ENCODE measurements around the gene PTPRK. TPM values are rescaled to one million over a fixed set of nuclear protein-coding genes. Genes with fewer than 3 reads are reported as not detected.

The PTPRK gene
- total and polyA plus RNA-seq, 2 donors (not counting 1 experiment from before 2014, with no cell fraction given), result 16.2 to 18.7 TPM

DNA sequence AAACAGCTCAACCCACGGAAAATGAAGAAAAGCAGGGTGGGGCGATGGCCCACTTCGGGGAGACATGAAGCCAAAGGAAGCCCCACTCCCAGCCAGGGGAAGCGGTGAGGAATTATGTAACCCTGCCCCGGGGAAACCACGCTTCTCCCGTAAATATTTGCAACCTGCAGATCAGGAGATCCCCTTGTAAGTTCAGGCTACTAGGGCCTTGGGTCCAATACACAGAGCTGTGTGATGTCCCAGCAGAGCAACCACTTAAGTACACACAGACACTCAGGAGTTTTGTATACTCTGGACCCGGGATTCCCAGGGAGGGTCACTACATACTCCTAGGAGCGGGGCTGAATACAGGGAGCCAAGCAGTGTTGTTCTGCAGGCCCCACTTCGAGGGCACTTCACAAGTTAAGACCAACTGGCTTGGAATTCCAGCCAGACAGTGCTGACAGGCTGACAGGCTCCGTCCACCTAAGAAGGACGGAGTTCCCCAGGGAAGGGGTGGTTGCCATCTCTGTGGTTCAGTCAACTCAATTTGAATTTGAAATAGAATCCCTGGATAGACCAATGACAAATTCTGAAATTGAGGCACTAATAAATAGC is 318.1 kb downstream of the PTPRK start:
- no peak overlapping the region for H3K4me3 ChIP-seq (ENCODE audit: control extremely low read depth in 1 of 5, extremely low read depth in 1 of 5, insufficient read depth in 1 of 5, low read depth in 2 of 5, low read length in 4 of 5)
- Mint-ChIP-seq H3K4me1 (peaks cover 26% of the 10 kb centered on the region), H3K27me3 (no peaks in the 10 kb centered on the region), H3K9me3 (ENCODE audit: insufficient read depth) (no peaks in the 10 kb centered on the region), H3K4me3 (no peak overlapping the region), H3K27ac (no peak overlapping the region)
- WGBS (ENCODE audit: insufficient coverage), result 90% methylated on average over 11 of the region's 12 CpGs
- POLR2A ChIA-PET, result no interaction called here
- intact Hi-C loops (cut with micrococcal nuclease), result no loop called here
- peaks cover 0 to 2% of the 10 kb centered on the region in 2 experiments for H3K36me3 ChIP-seq (replicated peaks in 1 of 2; ENCODE audit: control extremely low read depth in 1 of 2, control insufficient read depth in 1 of 2, extremely low read depth in 1 of 2, insufficient read depth in 2 of 2, low read length in 1 of 2)
- no peaks in the 10 kb centered on the region for H3K4me1 ChIP-seq (ENCODE audit: control insufficient read depth in 2 of 2, insufficient read depth in 2 of 2, low read length in 2 of 2)
- H3K27me3 ChIP-seq (replicated peaks in 1 of 4; ENCODE audit: control extremely low read depth in 1 of 4, control insufficient read depth in 3 of 4, insufficient read depth in 4 of 4, low read length in 3 of 4), result no peaks in the 10 kb centered on the region
- DNase-seq (no peak), ATAC-seq (ENCODE audit: low read depth) (no peak)
- no peak overlapping the region for H3K4me2 ChIP-seq (replicated peaks; ENCODE audit: low read depth, low read length, poor library complexity, severe bottlenecking)
- H2AFZ ChIP-seq (ENCODE audit: insufficient read depth, low read depth, low read length, poor library complexity, severe bottlenecking), result no peak overlapping the region
- peaks cover 17% of the 10 kb centered on the region for H4K20me1 ChIP-seq (ENCODE audit: control insufficient read depth, insufficient read depth, low read length, poor library complexity, severe bottlenecking)
- peaks cover 57% of the 10 kb centered on the region for H3K79me2 ChIP-seq (ENCODE audit: control insufficient read depth, insufficient read depth, low read length)
- no peak overlapping the region for H3K27ac ChIP-seq (ENCODE audit: low read length in 2 of 2)
- CTCF ChIA-PET, result no interaction called here
- no peaks in the 10 kb centered on the region for H3K9me3 ChIP-seq (ENCODE audit: control extremely low read depth in 1 of 3, control insufficient read depth in 2 of 3, insufficient read depth in 1 of 3, low read length in 2 of 3)
- no peak overlapping the region for H3K9ac ChIP-seq (ENCODE audit: low read length)
- TF ChIP-seq, protein P1, sequence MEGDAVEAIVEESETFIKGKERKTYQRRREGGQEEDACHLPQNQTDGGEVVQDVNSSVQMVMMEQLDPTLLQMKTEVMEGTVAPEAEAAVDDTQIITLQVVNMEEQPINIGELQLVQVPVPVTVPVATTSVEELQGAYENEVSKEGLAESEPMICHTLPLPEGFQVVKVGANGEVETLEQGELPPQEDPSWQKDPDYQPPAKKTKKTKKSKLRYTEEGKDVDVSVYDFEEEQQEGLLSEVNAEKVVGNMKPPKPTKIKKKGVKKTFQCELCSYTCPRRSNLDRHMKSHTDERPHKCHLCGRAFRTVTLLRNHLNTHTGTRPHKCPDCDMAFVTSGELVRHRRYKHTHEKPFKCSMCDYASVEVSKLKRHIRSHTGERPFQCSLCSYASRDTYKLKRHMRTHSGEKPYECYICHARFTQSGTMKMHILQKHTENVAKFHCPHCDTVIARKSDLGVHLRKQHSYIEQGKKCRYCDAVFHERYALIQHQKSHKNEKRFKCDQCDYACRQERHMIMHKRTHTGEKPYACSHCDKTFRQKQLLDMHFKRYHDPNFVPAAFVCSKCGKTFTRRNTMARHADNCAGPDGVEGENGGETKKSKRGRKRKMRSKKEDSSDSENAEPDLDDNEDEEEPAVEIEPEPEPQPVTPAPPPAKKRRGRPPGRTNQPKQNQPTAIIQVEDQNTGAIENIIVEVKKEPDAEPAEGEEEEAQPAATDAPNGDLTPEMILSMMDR (IDR thresholded peaks at IDR 0.05), result no peak
- no peak for TF ChIP-seq EZH2 (IDR thresholded peaks at IDR 0.05; ENCODE audit: borderline replicate concordance, insufficient read depth, low read depth, low read length, poor library complexity, severe bottlenecking)

DNA sequence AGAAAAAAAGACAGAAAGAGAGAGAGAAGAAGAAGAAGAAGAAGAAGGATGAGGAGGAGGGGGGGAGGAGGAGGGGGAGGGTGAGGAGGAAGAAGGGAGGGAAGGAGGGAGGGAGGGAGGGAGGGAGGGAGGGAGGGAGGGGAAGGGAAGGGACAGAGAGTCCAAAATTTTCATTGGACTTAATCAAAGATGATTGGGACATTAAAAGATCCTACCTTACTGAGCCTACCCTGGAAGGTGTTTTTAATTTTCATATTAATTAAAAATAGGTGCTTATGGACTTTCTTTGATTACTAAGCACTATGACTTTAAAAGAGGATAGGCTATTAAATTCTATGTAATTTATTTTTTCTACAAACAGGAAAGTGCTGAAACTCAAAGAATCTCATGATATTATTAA is 319.6 kb downstream of the PTPRK start:
- Histone ChIP-seq H3K36me3 (replicated peaks in 1 of 2; ENCODE audit: control extremely low read depth in 1 of 2, control insufficient read depth in 1 of 2, extremely low read depth in 1 of 2, insufficient read depth in 2 of 2, low read length in 1 of 2) (peaks cover 0 to 2% of the 10 kb centered on the region in 2 experiments), H4K20me1 (ENCODE audit: control insufficient read depth, insufficient read depth, low read length, poor library complexity, severe bottlenecking) (peaks cover 17% of the 10 kb centered on the region), H3K79me2 (ENCODE audit: control insufficient read depth, insufficient read depth, low read length) (peaks cover 53% of the 10 kb centered on the region), H3K4me1 (ENCODE audit: control insufficient read depth in 2 of 2, insufficient read depth in 2 of 2, low read length in 2 of 2) (no peaks in the 10 kb centered on the region), H3K27ac (ENCODE audit: low read length in 2 of 2) (no peak overlapping the region), H3K27me3 (replicated peaks in 1 of 4; ENCODE audit: control extremely low read depth in 1 of 4, control insufficient read depth in 3 of 4, insufficient read depth in 4 of 4, low read length in 3 of 4) (no peaks in the 10 kb centered on the region), H3K9me3 (ENCODE audit: control extremely low read depth in 1 of 3, control insufficient read depth in 2 of 3, insufficient read depth in 1 of 3, low read length in 2 of 3) (no peaks in the 10 kb centered on the region), H2AFZ (ENCODE audit: insufficient read depth, low read depth, low read length, poor library complexity, severe bottlenecking) (no peak overlapping the region), H3K4me3 (ENCODE audit: control extremely low read depth in 1 of 5, extremely low read depth in 1 of 5, insufficient read depth in 1 of 5, low read depth in 2 of 5, low read length in 4 of 5) (no peak overlapping the region), H3K4me2 (replicated peaks; ENCODE audit: low read depth, low read length, poor library complexity, severe bottlenecking) (no peak overlapping the region), H3K9ac (ENCODE audit: low read length) (no peak overlapping the region)
- TF ChIP-seq, protein P1 (IDR thresholded peaks at IDR 0.05), result no peak
- no peak for TF ChIP-seq EZH2 (IDR thresholded peaks at IDR 0.05; ENCODE audit: borderline replicate concordance, insufficient read depth, low read depth, low read length, poor library complexity, severe bottlenecking)
- no peaks in the 10 kb centered on the region for H3K27me3 Mint-ChIP-seq
- no peak for DNase-seq
- ChIA-PET POLR2A (no interaction called here), CTCF (no interaction called here)
- no peak overlapping the region for H3K4me3 Mint-ChIP-seq
- H3K9me3 Mint-ChIP-seq (ENCODE audit: insufficient read depth), result no peaks in the 10 kb centered on the region
- intact Hi-C loops (cut with micrococcal nuclease), result no loop called here
- H3K27ac Mint-ChIP-seq, result no peak overlapping the region
- ATAC-seq (ENCODE audit: low read depth), result no peak
- H3K4me1 Mint-ChIP-seq, result peaks cover 24% of the 10 kb centered on the region
